ENCODE data around the gene DAGLB. TPM values are rescaled to one million over a fixed set of nuclear protein-coding genes. Genes with fewer than 3 reads are reported as not detected.

DAGLB gene
- total RNA-seq, 1 donor from 2014 or later: 8.9 TPM

- DNase-seq (ENCODE audit: low read depth in 2 of 2): peak; percentile 25 to 37
These were observed 80.0 kb downstream of the DAGLB start for GRCh38 chr7:6367701-6368211.

- DNase-seq (ENCODE audit: low read depth in 2 of 2): no peak
These were observed 82.3 kb downstream of the DAGLB start for GRCh38 chr7:6365451-6365850.

DNA sequence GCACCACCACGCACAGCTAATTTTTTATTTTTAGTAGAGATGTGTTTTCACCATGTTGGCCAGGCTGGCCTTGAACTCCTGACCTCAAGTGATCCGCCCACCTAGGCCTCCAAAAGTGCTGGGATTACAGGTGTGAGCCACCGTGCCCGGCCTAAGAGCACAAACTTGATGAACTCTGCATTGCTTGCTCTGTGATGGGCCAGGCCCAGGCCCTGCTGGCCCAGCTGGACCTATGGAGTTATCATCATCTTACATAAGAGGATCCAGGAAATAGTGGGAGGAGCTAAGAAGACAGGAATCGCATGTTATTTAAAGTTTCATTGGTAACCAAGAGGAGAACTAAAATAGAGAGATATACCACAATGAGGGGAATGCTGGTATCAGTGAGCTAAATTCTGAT lies 86.9 kb downstream of the DAGLB start:
- DNase-seq (ENCODE audit: low read depth in 2 of 2): no peak

GRCh38 chr7:6359734-6360133 lies 88.0 kb downstream of the DAGLB start:
- no peak for DNase-seq (ENCODE audit: low read depth in 2 of 2)

Other genes with a start within 250 kb of the DAGLB start
- gene CYTH3, start 175.3 kb downstream of the DAGLB start, total RNA-seq: 8.9 and 11.1 TPM in 2 replicates
- gene FAM220A, start 99.0 kb downstream of the DAGLB start, total RNA-seq: 8.5 and 12.1 TPM in 2 replicates
- 41.6 and 44.4 TPM in 2 replicates for gene RAC1, start 73.4 kb downstream of the DAGLB start, total RNA-seq
- 94.6 and 111 TPM in 2 replicates for gene KDELR2, start 36.2 kb upstream of the DAGLB start, total RNA-seq
- under 0.01 TPM in 2 replicates for gene GRID2IP, start 103.5 kb upstream of the DAGLB start, total RNA-seq
- gene ZDHHC4, start 129.5 kb upstream of the DAGLB start, total RNA-seq: 28.5 and 37.1 TPM in 2 replicates
- gene INTS15, start 142.1 kb upstream of the DAGLB start, total RNA-seq: 7.0 and 11.1 TPM in 2 replicates
- 1.1 and 4.8 TPM in 2 replicates for gene ZNF853, start 167.7 kb upstream of the DAGLB start, total RNA-seq
- gene ZNF316, start 189.4 kb upstream of the DAGLB start, total RNA-seq: 7.6 and 17.7 TPM in 2 replicates